Muscle layer of colon (tissue), 2 donors: ENCODE data around the gene DACT1.

Experiments used
- H3K27ac ChIP-seq: one replicate; pipeline ENCODE4 v1.7.0; 2013; ENCODE audit warnings: low read depth, mild to moderate bottlenecking, low read length, moderate library complexity
- H3K27me3 ChIP-seq, 2 donors: one replicate each; pipeline ENCODE4 v1.7.0; 2013; ENCODE audit warnings: low read length in 2 of 2, mild to moderate bottlenecking in 2 of 2; ENCODE audit not compliant: insufficient read depth in 2 of 2, control insufficient read depth in 1 of 2
- H3K36me3 ChIP-seq: one replicate; pipeline ENCODE4 v1.7.0; 2013; ENCODE audit warnings: mild to moderate bottlenecking, low read length; ENCODE audit not compliant: insufficient read depth
- H3K4me1 ChIP-seq: one replicate; pipeline ENCODE4 v1.7.0; 2013; ENCODE audit warnings: mild to moderate bottlenecking, low read length; ENCODE audit not compliant: insufficient read depth
- H3K4me3 ChIP-seq, 2 donors: one replicate each; pipeline ENCODE4 v1.7.0; 2013; ENCODE audit warnings: low read length in 2 of 2, low read depth in 1 of 2, mild to moderate bottlenecking in 1 of 2, moderate library complexity in 1 of 2
- H3K9ac ChIP-seq: one replicate; pipeline ENCODE4 v1.7.0; 2013; ENCODE audit warnings: low read length
- H3K9me3 ChIP-seq: one replicate; pipeline ENCODE4 v1.7.0; 2013; ENCODE audit warnings: mild to moderate bottlenecking, low read length
- donor health status: abdominal sarcoma.
- donor health status: Adenocarcinoma of cecum.

The DACT1 gene

DNA sequence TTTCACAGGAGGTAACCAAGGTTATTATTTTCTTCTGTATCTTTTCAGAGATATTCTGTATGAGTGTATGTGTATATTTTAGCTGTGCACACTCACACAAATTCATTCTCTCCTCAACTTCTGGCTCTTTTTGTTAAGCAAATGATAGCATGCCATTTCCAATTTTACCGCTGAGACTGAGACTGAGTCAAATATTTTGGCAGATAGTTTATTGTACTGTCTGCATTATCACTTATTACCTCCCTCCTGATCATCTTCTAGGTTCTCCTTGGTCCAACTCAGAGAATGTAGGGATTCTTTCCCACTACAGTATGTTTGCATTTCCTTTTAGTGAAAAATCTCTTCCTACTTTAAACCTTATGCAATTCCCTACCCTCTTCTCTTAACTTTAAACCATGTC lies 33.3 kb downstream of the DACT1 start:
- no peaks in the 10 kb centered on the region for H3K27me3 ChIP-seq
- no peaks in the 10 kb centered on the region for H3K4me1 ChIP-seq
- H3K9ac ChIP-seq: no peak overlapping the region
- H3K4me3 ChIP-seq: no peak overlapping the region
- no peaks in the 10 kb centered on the region for H3K9me3 ChIP-seq
- H3K36me3 ChIP-seq: no peaks in the 10 kb centered on the region
- no peak overlapping the region for H3K27ac ChIP-seq

DNA sequence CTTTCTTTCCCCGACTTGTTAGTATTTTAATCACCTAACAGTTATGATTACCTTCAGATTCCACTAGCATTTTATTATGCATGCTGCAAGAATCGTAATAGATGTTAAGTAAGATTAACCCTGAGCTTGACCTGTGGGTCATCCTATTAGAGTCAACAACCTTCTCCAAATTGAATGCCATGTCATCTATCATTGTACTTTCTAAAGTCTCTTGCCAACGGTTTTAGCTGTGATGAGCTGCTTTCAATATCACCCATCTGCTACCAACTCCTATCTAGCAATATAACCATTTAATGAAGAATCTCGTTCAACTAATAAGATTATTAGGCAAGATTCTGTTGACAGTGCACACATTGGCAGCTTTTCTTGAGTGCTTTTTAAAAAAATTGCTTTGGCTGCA lies 33.7 kb downstream of the DACT1 start:
- Histone ChIP-seq H3K36me3 (no peaks in the 10 kb centered on the region), H3K9me3 (no peaks in the 10 kb centered on the region), H3K27ac (no peak overlapping the region), H3K9ac (no peak overlapping the region), H3K27me3 (no peaks in the 10 kb centered on the region), H3K4me1 (no peaks in the 10 kb centered on the region), H3K4me3 (no peak overlapping the region)

DNA sequence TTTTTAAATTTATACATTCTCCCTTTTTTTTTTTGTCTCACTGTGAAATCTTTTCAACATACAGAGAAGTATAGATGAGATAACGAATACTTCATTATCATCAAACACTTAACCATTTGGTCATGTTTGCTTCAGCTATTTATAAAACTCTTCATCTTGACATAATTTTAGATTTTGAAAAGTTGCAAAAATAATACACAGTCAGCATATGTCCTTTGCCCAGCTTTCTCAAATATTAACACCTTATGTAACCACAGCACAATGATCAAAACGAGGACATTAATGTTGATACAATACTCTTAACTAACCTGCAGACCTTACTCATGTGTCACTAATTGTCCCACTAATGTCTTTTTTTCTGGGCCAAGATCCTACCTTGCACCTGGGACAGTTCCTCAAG lies 36.0 kb downstream of the DACT1 start:
- H3K36me3 ChIP-seq: no peaks in the 10 kb centered on the region
- H3K27ac ChIP-seq: no peak overlapping the region
- H3K4me1 ChIP-seq: no peaks in the 10 kb centered on the region
- H3K4me3 ChIP-seq: no peak overlapping the region
- no peaks in the 10 kb centered on the region for H3K9me3 ChIP-seq
- H3K27me3 ChIP-seq: no peaks in the 10 kb centered on the region
- no peak overlapping the region for H3K9ac ChIP-seq

DNA sequence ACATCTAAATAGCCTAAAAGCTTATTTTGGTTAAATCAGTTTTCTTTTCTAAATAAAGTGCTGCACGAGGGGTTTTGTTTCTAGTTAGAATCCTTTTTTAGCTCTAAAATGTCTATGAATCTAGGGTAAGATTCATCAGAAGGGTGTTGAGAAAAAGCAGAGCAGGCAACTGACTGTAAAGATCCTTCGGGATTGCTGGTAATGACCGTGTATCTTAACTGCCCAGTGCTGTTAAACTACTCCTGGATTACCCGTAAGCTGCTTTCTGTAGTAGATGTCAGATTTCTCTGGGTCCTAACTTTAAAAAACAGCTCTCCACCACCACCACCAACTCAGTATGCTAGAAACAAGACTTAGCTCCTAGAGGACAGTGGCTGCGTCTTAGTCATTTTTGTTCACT lies 39.2 kb downstream of the DACT1 start:
- Histone ChIP-seq H3K36me3 (no peaks in the 10 kb centered on the region), H3K4me3 (no peak overlapping the region), H3K9ac (no peak overlapping the region), H3K27me3 (no peaks in the 10 kb centered on the region), H3K9me3 (no peaks in the 10 kb centered on the region), H3K4me1 (no peaks in the 10 kb centered on the region), H3K27ac (no peak overlapping the region)

DNA sequence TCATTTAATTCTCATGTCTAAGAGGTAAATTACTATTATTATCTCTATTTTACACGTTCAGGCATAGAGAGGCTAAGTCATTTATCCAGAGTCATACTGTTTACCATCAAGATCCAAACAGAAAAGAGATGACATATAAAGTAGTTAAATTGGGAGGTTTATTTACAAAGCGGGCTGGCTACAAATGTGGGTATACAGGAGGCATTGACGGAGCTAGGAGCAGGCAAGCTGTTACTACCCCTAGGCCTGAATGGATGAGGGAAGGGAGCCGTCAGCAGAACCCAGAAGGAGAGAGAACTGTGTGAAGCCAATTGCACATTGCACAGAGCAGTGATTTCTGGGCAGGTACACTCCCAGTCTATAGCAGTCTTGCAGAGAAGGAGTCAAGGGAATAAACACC lies 39.8 kb downstream of the DACT1 start:
- H3K27me3 ChIP-seq: no peaks in the 10 kb centered on the region
- no peaks in the 10 kb centered on the region for H3K4me1 ChIP-seq
- H3K9me3 ChIP-seq: no peaks in the 10 kb centered on the region
- H3K9ac ChIP-seq: no peak overlapping the region
- no peaks in the 10 kb centered on the region for H3K36me3 ChIP-seq
- H3K4me3 ChIP-seq: no peak overlapping the region
- no peak overlapping the region for H3K27ac ChIP-seq

DNA sequence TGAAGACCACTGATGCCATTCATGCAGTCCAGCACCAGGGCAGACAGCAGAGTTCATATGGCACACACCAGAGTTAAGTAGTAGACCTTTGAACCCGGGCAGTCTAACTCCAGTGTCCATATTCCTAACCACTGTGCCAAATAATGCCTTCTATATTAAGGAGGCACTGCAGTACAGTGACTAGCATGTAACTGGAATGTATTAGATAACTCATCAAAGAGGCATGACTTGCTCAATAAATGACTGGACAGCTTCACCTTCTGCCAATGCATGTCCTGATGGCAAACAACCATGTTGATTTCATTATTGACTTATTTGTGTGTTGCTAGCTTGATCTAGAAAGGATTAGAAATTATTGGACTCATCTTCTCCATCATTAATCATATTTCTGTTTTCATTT lies 40.2 kb downstream of the DACT1 start:
- no peaks in the 10 kb centered on the region for H3K27me3 ChIP-seq
- no peaks in the 10 kb centered on the region for H3K36me3 ChIP-seq
- H3K27ac ChIP-seq: no peak overlapping the region
- no peak overlapping the region for H3K9ac ChIP-seq
- H3K9me3 ChIP-seq: no peaks in the 10 kb centered on the region
- no peaks in the 10 kb centered on the region for H3K4me1 ChIP-seq
- no peak overlapping the region for H3K4me3 ChIP-seq

DNA sequence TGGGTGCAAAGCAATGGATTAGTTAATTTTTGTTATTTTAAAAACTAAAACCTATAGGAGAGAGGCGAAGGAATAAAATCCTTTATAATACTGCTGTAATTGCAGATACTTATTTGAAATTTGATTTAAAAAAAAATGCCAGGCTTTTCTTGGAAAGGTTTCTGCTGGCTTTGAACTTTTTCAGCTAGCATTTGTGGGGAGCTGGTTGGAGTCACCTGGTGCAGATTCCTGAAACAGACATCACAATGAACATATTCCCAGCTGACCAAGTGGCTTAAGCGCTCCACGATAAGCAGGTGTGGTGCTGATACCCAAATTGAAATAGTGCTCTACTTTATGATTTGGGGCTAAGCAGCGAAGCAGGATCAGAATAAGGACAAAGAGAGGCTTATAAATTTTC lies 42.9 kb downstream of the DACT1 start:
- Histone ChIP-seq H3K9ac (no peak overlapping the region), H3K27ac (no peak overlapping the region), H3K4me1 (no peaks in the 10 kb centered on the region), H3K4me3 (no peak overlapping the region), H3K36me3 (no peaks in the 10 kb centered on the region), H3K9me3 (no peaks in the 10 kb centered on the region), H3K27me3 (no peaks in the 10 kb centered on the region)

DNA sequence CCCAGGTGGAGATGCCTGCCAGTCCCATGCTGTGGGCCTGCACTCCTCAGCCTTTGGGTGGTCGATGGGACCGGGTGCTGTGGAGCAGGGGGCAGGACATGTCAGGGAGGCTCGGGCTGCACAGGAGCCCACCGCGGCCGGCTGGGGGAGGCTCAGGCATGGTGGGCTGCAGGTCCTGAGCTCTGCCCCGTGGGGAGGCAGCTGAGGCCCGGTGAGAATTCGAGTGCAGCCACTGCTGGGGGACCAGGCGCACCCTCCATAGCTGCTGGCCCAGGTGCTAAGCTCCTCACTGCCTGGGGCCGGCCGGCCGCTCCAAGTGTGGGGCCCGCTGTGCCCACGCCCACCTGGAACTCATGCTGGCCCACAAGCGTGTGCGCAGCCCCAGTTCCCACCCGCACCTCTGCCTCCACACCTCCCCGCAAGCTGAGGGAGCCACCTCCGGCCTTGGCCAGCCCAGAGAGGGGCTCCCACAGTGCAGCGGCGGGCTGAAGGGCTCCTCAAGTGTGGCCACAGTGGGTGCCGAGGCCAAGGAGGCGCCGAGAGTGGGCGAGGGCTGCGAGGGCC lies 49.6 kb downstream of the DACT1 start:
- H3K27me3 ChIP-seq: no peaks in the 10 kb centered on the region
- no peak overlapping the region for H3K27ac ChIP-seq
- H3K9ac ChIP-seq: no peak overlapping the region
- no peak overlapping the region for H3K4me3 ChIP-seq
- no peaks in the 10 kb centered on the region for H3K9me3 ChIP-seq
- H3K36me3 ChIP-seq: no peaks in the 10 kb centered on the region
- no peaks in the 10 kb centered on the region for H3K4me1 ChIP-seq

DNA sequence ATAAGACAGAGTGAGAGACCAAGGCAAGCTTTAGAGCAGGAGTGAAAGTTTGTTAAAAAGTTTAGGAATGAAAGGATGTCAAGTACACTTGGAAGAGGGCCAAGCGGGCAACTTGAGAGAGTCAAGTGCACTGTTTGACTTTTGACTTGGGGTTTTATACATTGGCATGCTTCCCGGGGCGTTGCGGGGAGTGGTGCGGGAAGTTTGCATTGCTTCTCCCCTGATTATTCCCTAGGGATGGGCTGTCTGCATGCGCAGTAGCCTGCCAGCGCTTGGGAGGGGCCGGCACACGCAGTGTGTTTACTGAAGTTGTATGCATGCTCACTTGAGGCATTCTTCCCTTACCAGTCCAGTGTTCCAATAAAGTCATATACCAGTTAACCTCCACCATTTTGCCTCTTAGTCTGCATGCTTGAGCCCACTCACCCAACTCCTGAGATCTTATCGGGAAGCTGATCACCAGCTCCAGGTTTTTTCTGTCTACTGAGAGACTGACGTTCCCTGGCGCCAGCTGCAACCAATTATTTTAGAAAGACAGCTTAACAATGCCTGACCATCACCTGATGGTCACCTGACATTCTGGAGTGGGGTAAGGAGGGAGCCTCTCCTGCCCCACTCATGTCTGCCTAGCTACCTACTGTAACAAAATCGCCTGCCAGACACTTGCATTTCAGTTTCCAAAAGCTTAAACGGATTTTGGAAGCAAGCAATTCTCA lies 53.2 kb downstream of the DACT1 start:
- Histone ChIP-seq H3K9ac (no peak overlapping the region), H3K4me3 (no peak overlapping the region), H3K27me3 (no peaks in the 10 kb centered on the region), H3K9me3 (no peaks in the 10 kb centered on the region), H3K36me3 (no peaks in the 10 kb centered on the region), H3K27ac (no peak overlapping the region), H3K4me1 (no peaks in the 10 kb centered on the region)

DNA sequence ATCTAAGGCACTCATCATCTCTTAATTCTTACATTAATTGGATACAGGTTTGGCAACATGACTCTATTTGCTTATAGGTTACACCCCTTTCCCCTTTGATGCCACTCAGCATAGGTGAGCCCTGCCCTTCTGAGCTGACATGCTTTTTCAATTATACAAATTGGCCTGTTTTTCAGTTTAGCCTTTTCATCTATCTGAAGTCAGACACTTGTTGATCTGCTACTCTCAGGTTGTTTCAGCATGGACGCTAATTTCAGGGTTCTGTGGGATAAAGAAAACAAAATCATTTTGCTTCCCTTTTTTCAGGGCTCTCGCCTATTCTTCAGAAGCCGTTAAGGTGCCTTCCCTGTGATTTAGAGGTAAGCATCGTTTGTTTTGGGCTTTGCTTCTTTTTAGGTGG lies 55.3 kb downstream of the DACT1 start:
- no peak overlapping the region for H3K27ac ChIP-seq
- no peaks in the 10 kb centered on the region for H3K36me3 ChIP-seq
- no peak overlapping the region for H3K9ac ChIP-seq
- H3K27me3 ChIP-seq: no peaks in the 10 kb centered on the region
- H3K4me1 ChIP-seq: no peaks in the 10 kb centered on the region
- no peak overlapping the region for H3K4me3 ChIP-seq
- no peaks in the 10 kb centered on the region for H3K9me3 ChIP-seq

DNA sequence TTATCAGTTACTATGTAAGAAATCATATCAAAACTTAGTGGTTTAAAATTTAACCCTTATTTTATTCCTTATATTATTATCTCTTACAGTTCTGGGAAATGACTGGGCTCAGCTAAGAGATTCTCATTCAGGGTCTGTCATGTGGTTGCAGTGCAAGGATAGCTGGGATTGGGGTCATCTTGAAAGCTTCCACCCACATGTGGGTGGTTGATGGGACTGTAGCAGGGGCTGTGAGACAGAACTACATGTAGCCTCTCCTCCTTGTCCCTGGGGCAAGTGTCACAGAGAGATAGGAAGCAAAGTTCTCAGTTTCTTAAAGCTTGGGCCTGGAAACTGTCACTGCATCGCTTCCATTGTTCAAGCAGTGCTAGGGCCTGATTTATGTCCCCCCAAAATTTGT lies 57.8 kb downstream of the DACT1 start:
- Histone ChIP-seq H3K36me3 (no peaks in the 10 kb centered on the region), H3K4me3 (no peak overlapping the region), H3K9ac (no peak overlapping the region), H3K27ac (no peak overlapping the region), H3K4me1 (no peaks in the 10 kb centered on the region), H3K9me3 (no peaks in the 10 kb centered on the region), H3K27me3 (no peaks in the 10 kb centered on the region)

DNA sequence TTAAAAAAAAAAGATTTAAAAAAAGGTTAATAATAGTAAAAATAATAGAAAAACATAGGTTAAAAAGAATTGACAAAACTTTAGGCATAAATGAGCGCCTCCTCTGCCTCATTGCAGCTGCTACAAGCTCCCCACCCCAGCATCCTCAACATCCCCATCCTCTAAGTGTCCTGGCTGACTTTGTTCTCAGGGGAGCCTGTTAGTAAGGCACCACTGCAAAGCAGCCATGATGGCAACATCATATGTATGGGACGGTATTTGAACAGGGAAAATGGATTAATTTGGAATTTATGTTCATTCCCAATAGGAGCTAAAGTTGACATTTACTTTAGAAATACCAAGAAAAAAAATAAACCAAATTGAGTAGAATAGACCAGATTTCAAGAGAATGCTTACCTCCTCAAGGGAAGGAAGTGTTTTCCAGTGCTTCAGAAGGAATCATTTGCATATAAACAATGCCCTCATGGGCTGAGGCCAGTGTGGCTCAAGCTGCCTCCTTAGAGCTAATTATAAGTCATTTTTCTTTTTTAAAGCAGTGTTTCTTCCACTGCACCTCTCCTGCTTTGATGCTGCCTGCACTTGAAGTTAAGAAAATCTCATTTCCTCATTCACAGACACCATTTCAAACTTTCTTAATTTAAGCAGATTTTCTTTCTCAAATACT lies 59.6 kb downstream of the DACT1 start:
- Histone ChIP-seq H3K4me3 (no peak overlapping the region), H3K27ac (no peak overlapping the region), H3K4me1 (no peaks in the 10 kb centered on the region), H3K36me3 (no peaks in the 10 kb centered on the region), H3K27me3 (no peaks in the 10 kb centered on the region), H3K9me3 (no peaks in the 10 kb centered on the region), H3K9ac (no peak overlapping the region)
